ENCODE data around the gene RASAL2.
"Not testable (repeated sequence)": the region's sequence is repeated elsewhere in the genome, so short reads cannot be mapped to it uniquely, and the experiment has no call there.

RASAL2 gene

DNA sequence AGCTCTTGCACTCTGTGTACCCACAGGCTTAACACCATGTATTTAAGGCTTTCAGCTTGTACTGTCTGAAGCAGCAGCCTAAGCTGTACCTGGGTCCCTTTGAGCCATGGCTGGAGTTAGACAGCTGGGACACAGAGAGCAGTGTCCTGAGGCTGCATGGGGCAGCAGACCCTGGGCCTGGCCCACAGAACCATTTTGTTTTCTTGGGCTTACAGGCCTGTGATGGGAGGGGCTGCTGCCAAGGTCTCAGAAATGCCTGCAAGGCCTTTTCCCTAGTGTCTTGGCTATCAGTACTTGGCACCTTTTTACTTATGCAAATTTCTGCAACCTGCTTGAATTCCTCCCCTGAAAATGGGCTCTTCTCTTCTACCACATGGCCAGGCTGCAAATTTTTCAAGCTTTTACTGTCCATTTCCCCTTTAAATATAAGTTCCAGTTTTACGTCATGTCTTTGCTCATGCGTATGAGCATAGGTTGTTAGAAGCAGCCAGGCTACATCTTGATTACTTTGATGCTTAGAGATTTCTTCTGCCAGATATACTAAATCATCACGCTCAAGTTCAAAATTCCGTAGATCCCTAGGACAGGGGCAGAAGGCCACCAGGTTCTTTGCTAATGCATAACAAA is 259.0 kb downstream of the RASAL2 start:
- no peak for DNase-seq

- no peak for DNase-seq
Measured at GRCh38 chr1:178353524-178353923, 259.6 kb downstream of the RASAL2 start.

DNA sequence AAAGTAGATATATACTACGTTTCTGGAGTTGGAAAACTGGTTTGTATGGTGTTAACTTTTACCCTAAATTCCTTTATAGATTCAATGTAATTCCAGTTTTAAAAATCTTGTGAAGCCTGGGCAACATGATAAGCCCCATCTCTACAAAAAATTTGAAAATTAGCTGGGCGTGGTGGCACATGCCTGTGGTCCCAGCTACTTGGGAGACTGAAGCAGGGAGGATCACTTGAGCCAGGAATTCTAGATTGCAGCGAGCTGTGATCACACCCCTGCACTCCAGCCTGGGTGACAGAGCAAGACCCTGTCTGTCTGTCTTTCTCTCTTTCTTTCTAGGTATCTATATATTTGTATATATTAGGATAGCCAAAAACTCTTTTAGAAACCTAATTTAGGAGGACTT is 260.9 kb downstream of the RASAL2 start:
- no peak for DNase-seq

GRCh38 chr1:178356299-178356698 is 262.4 kb downstream of the RASAL2 start:
- DNase-seq: no peak

GRCh38 chr1:178358456-178358855 is 264.6 kb downstream of the RASAL2 start:
- DNase-seq: no peak

- DNase-seq: no peak
Measured at GRCh38 chr1:178360421-178360820, 266.5 kb downstream of the RASAL2 start.

DNA sequence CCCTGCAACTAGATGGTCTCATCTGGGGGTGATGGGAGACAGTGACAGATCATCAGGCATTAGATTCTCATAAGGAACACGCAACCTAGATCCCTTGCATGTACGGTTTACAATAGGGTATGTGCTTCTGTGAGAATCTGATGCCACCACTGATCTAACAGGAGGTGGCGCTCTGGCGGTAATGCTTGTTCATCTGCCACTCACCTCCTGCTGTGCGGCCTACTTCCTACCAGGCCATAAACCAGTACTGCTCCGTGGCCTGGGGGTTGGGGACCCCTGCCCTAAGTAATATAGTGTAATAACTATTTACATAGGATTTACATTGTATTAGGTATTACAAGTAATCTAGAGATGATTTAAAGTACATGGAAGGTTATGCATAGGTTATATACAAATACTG is 267.9 kb downstream of the RASAL2 start:
- peak in 1 of 5 experiments; percentile 6 for DNase-seq

DNA sequence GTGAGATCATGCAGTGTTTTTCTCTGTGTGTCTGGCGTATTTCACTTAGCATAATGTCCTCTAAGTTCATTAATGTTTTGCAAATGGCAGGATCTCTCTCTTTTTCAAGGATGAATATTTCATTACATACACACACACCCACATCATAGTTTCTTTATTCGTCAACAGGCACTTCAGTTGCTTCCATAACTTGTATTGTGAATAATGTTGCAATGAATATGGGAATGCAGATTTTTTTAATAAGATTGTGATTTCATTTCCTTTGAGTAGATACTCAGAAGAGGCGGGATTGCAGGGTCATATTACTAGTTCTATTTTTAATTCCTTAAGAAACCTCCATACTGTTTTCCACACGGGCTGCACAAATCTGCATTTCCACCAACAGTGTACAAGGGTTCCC is 268.8 kb downstream of the RASAL2 start:
- no peak for DNase-seq

DNA sequence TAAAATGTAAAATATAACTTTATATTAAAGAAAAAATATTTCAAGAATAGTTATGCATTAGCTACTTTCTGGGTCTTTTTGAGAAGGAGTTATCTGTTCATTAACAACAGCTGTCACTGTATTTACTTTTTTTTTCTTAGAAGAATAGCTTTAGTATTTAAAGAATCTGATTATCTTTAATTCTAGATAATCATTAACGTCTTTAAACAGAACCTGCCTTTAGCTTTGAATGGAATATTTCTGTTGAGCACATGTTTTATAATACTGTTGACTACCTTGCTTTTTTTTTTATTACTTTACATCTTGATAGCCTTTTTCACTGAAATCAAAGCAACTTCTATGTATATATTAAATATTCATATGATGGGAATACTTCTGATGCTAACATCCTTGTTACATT is 270.9 kb downstream of the RASAL2 start:
- DNase-seq: no peak

GRCh38 chr1:178367151-178367550 is 273.2 kb downstream of the RASAL2 start:
- no peak for DNase-seq

- no peak for DNase-seq
Measured at GRCh38 chr1:178368208-178368607, 274.3 kb downstream of the RASAL2 start.

- peak in 1 of 5 experiments; percentile 0 for DNase-seq
Measured at GRCh38 chr1:178371235-178371634, 277.3 kb downstream of the RASAL2 start.

DNA sequence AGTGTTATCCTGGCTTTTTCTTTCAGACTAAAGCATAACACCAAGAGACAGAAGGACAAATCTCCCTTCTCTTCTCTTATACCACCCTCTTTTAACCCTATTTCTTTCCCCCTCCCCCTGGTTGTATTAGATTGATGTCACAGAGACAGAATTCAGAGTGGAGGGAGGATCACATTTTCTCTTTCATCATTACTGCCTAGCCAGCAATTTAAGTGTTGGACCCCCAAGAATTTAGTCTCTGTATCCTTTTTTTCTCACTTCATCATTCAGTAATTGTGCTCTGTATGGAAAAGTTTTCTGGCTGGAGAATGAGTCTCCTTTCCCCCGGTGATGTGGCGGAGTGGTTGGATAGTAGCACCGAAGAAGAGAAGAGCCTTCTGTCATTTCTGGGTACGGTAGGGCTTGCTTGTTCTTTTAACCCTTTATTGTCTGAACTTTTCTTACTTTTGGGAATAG is 278.1 kb downstream of the RASAL2 start:
- no peak for DNase-seq

GRCh38 chr1:178374016-178374415 is 280.1 kb downstream of the RASAL2 start:
- DNase-seq: no peak

DNA sequence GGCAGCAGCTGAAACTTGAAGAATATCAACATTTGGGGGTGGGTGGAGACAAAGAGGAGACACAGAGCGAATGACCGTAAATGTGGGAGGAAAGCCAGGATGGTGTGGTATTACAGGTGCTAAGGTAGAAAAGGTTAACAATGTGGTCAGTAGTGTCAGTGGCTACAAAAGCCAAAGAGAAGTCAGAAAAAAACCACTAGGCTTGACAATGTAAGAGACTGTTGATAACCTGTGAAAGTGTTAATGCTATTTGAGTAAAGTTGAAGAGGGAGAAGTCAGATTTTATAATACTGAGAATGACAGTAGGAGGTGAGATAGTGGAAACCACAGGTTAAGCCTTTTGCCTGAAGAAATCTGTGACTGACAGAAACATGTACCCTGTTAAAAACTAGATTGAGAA is 282.1 kb downstream of the RASAL2 start:
- no peak for DNase-seq

- no peak for DNase-seq
Measured at GRCh38 chr1:178379807-178380206, 285.9 kb downstream of the RASAL2 start.

DNA sequence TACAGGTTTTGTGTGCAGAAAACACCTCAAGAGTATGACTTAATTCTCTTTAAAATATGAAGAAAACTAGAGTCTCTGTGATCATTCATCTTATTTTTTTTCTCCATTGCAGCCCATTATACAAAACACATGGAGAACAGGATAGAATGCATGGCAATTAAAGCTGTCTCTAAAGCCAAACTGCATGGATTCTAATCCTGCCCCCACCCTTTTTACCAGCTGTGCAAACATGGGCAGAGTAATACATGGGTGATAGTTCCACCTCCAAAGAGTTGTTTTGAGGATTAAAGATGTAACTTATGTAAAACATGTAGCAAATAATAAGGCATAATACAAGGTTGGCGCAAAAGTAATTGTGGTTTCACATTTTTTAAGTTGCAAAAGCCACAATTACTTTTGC is 288.5 kb downstream of the RASAL2 start:
- DNase-seq: no peak

DNA sequence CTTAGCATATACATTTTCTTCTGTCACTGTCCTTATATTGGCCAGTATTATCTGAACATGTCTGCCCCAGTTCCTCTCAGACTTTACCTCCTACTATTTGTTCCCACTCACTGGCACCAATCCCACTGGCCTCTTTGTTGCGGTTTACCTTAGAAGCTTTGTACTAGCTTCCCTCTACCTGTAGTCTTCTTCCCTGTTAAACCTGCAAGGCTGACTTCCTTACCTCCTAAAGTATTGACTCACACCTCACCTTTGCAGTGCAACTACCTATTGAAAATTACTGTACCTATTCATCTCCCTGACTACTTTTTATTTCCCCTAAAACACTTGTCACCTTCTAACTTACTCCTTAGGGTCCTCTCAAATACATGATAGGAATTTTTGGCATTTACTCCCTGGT is 291.8 kb downstream of the RASAL2 start:
- DNase-seq: no peak

DNA sequence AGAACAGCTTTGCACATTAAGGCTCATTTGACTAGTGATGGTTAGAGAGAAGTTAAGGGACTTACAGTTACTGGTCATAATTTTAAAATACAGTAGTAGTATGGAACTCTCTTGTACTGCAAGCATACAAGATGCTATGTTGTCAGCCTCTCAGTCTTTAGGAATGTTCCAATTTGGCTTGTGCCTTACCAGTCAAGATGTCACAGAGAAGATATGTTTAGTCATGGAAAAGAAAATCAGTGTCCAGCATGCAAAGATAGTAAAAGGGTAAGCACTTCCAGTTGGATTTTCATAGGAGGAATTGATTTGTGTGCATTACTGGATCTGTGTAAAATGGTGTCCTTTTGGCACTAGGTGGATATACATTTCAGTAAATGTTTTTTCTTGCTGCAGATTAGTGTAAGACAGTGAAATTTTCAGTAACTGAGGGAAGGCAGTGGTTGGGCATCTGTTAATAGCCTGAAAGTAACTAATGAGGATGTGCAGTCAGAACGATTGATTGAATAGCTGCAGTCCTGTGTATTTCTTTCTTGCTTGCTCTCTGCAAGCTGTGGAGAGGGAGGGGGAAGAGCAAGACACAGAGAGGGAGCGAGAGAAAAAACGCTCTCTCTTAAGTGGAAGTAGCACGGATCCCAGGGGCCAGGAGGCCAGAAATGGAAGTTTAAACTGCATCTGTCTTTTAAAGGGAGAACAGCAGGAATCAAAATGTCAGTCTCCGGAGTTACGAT is 294.7 kb downstream of the RASAL2 start:
- no peak for DNase-seq

DNA sequence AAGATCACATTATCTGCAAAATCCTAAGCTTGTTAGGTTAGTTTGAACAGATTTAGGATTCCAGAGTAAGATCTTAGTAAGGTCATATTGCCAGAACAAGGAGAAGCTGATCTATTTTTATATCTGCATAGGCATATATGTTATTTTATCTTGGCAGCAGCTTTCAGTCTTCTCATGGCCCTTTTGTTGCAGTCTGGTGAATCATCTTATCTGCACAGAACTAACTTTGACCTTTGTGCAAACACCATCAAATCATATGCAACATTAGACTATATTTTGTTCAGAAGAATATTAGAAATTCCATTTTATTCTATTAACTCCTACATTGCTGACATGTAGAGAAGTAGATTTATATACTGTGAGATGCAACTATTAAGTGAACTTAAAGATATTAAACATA is 295.5 kb downstream of the RASAL2 start:
- no peak for DNase-seq

DNA sequence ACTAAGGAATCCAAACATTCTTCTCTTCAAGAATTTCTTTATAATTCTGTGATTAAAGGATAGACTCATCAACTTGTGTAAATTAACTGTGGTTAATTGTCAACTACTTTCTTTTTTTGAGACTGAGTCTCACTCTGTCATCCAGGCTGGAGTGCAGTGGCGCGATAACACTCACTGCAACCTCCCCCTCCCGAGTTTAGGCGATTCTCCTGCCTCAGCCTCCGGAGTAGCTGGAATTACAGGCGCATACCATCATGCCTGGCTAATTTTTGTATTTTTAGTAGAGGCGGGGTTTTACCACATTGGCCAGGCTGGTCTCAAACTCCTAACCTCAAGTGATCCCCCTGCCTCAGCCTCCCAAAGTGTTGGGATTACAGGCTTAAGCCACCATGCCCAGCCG is 296.4 kb downstream of the RASAL2 start:
- DNase-seq: not testable (repeated sequence)

- no peak for DNase-seq
Measured at GRCh38 chr1:178393370-178393769, 299.5 kb downstream of the RASAL2 start.

GRCh38 chr1:178396789-178397188 is 302.9 kb downstream of the RASAL2 start:
- no peak for DNase-seq

DNA sequence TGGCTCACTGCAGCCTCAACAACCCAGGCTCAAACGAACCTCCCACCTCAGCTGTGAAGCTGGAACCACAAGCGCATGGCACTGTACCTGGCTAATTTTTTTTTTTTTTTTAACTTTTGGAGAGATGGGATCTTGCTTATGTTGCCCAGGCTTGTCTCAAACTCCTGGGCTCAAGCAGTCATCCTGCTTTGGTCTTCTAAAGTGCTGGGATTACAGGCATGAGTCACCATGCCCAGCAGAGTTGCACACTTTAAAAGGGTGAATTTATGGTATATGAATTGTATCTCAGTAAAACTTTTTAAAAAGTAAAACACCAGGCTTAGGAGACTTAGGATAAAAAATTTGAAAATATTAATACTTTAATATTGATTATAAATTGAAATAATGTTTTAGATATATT is 303.8 kb downstream of the RASAL2 start:
- no peak for DNase-seq
